ENCODE data around the gene GLYATL3.

Gene GLYATL3

DNA sequence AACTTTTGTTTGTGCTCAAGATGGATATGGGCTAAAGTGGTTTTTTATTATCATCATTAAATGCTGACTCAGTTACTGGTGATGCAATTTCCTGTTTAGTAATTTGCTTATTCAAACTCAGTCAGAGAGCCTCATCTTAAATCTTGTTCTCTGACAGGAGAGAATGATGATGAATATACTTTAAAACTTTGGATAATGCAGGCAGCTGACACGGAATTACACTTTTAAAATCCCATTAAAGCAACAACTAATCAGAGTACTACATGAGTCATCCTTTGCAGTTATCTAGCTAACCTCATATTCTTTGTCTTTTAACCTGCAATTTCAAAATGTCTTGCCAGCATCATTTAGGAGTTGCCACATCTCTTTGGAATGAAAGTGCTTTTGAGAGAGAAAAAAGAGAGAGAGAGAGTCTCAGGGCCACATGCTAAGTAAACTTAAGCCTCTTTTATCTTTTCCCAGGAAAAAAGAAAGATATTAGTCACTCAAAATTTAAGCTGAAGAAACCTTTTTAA, 41.5 kb downstream of the GLYATL3 start:
- no peaks in the 10 kb centered on the region; the same call in 1 of the 2 replicates for H3K36me3 ChIP-seq
- H3K9me3 ChIP-seq: no peaks in the 10 kb centered on the region; the same call in 1 of the 2 replicates
- H3K4me3 ChIP-seq (ENCODE audit: low read depth, low read length): no peak overlapping the region
- no peaks in the 10 kb centered on the region for H3K27me3 ChIP-seq
- peaks cover 23% of the 10 kb centered on the region for H3K4me1 ChIP-seq
- TF ChIP-seq, protein P1, sequence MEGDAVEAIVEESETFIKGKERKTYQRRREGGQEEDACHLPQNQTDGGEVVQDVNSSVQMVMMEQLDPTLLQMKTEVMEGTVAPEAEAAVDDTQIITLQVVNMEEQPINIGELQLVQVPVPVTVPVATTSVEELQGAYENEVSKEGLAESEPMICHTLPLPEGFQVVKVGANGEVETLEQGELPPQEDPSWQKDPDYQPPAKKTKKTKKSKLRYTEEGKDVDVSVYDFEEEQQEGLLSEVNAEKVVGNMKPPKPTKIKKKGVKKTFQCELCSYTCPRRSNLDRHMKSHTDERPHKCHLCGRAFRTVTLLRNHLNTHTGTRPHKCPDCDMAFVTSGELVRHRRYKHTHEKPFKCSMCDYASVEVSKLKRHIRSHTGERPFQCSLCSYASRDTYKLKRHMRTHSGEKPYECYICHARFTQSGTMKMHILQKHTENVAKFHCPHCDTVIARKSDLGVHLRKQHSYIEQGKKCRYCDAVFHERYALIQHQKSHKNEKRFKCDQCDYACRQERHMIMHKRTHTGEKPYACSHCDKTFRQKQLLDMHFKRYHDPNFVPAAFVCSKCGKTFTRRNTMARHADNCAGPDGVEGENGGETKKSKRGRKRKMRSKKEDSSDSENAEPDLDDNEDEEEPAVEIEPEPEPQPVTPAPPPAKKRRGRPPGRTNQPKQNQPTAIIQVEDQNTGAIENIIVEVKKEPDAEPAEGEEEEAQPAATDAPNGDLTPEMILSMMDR (IDR thresholded peaks at IDR 0.05; ENCODE audit: low read depth, low read length): no peak
- DNase-seq: no peak

GRCh38 chr6:49541936-49542335, 42.2 kb downstream of the GLYATL3 start:
- no peak overlapping the region for H3K4me3 ChIP-seq (ENCODE audit: low read depth, low read length)
- DNase-seq: no peak
- peaks cover 25% of the 10 kb centered on the region for H3K4me1 ChIP-seq
- TF ChIP-seq, protein P1 (IDR thresholded peaks at IDR 0.05; ENCODE audit: low read depth, low read length): no peak
- H3K36me3 ChIP-seq: no peaks in the 10 kb centered on the region; the same call in 1 of the 2 replicates
- H3K9me3 ChIP-seq: no peaks in the 10 kb centered on the region; the same call in 1 of the 2 replicates
- H3K27me3 ChIP-seq: no peaks in the 10 kb centered on the region

DNA sequence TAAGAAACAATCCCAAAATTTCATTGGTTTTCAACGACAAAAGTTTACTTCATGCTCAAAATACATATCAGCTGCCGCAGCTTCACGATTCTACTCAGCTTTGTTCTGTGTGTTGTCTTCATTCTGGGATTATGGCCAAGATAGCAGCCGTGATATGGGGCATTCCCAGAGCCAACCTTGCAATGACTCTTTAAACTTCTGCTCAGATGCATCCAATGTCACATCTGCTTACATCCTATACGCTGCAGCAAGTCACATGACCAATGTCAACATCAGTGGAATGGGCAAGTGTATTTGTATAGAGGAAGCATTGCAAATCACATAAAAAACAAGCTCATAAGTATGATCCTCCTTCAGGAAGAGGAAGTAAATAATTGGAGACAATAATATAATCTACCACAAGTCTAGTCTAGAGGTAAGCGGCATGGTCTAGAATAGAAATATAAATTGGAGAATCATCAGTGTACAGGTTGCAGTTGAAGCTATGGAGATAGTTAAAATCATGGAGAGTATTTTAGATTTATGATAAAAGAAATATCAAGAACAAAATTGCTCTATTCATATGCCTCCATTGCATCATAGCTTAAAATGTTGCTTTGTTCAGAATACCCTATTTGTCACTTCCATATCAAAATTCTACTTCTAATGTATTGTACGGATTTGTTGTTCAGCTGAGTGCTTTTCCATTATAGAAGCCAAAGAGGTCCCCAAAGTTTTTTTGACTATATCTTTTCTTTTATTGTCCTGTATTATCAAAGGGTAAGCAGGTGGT, 43.5 kb downstream of the GLYATL3 start:
- H3K27me3 ChIP-seq: no peaks in the 10 kb centered on the region

GRCh38 chr6:49546331-49546730, 46.6 kb downstream of the GLYATL3 start:
- TF ChIP-seq, protein P1 (IDR thresholded peaks at IDR 0.05; ENCODE audit: low read depth, low read length): no peak
- Histone ChIP-seq H3K9me3 (no peaks in the 10 kb centered on the region; the same call in 1 of the 2 replicates), H3K4me3 (ENCODE audit: low read depth, low read length) (no peak overlapping the region), H3K36me3 (no peaks in the 10 kb centered on the region; the same call in 1 of the 2 replicates), H3K4me1 (peaks cover 21% of the 10 kb centered on the region), H3K27me3 (peaks cover 13% of the 10 kb centered on the region)
- DNase-seq: no peak

More for the DNA sequence above, 43.5 kb downstream of the GLYATL3 start:
- Histone ChIP-seq H3K4me1 (peaks cover 25% of the 10 kb centered on the region), H3K36me3 (no peaks in the 10 kb centered on the region; the same call in 1 of the 2 replicates), H3K9me3 (no peaks in the 10 kb centered on the region; the same call in 1 of the 2 replicates), H3K4me3 (ENCODE audit: low read depth, low read length) (no peak overlapping the region)
- TF ChIP-seq, protein P1 (IDR thresholded peaks at IDR 0.05; ENCODE audit: low read depth, low read length): no peak
- DNase-seq: peak; percentile 37

DNA sequence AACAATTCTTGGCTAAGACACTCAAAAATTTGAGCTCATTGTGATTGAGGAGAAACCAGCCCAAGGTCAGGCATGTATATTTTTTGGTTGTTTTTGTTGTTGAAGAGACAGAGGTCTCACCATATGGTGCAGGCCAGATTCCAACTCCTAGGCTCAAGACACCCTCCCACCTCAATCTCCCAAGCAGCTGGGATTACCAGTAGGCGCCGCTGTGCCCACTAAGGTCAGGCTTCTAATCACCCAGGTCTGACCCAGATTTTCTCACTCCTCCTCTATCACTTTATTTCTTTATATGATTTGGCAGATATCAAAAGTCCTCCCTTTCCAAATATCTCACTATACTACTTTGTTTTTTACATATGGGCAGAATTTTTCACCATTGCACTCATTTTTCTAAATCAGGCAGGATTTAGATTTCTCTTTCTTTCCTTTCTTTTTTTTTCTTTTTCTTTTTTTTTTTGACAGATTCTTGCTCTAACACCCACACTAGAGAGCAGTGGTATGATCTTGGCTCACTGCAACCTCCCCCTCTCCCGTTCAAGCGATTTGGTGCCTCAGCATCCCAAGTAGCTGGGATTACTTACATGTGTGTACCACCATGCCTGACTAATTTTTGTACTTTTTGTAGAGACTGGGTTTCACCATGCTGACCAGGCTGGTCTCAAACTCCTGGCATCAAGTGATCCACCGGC, 49.0 kb downstream of the GLYATL3 start:
- TF ChIP-seq, protein P1 (IDR thresholded peaks at IDR 0.05; ENCODE audit: low read depth, low read length): no peak
- H3K9me3 ChIP-seq: no peaks in the 10 kb centered on the region; the same call in 1 of the 2 replicates
- no peak for DNase-seq
- peaks cover 17% of the 10 kb centered on the region for H3K27me3 ChIP-seq
- no peak overlapping the region for H3K4me3 ChIP-seq (ENCODE audit: low read depth, low read length)
- H3K36me3 ChIP-seq: no peaks in the 10 kb centered on the region
- H3K4me1 ChIP-seq: peaks cover 6% of the 10 kb centered on the region
